ENCODE data around the gene MUC5AC.

GRCh38 chr11:1118755-1119603 lies 38.8 kb upstream of the MUC5AC start:
- no peak for TF ChIP-seq CTCF (IDR thresholded peaks at IDR 0.05)
- no peak for TF ChIP-seq POLR2A (IDR thresholded peaks at IDR 0.05)

All from adrenal gland (tissue), 5 donors.